Fibroblast of peridontal ligament (primary cell): Measurements from ENCODE around the gene LIX1L.

ENCODE experiments used
- DNase-seq: peaks from one replicate; pipeline ENCODE4 v3.0.0-alpha.2; 2010; ENCODE audit errors: extremely low read depth

Gene LIX1L

GRCh38 chr1:145963265-145964019 is 5.6 kb upstream of the LIX1L start:
- peak; percentile 37 for DNase-seq

- no peak for DNase-seq
Measured at GRCh38 chr1:145962157-145963102, 4.6 kb upstream of the LIX1L start.

GRCh38 chr1:145961425-145962156 is 3.8 kb upstream of the LIX1L start:
- no peak for DNase-seq

- DNase-seq = no peak
Measured at GRCh38 chr1:145961109-145961424, 3.2 kb upstream of the LIX1L start.

- peak; percentile 24 for DNase-seq
Measured at GRCh38 chr1:145960468-145961108, 2.8 kb upstream of the LIX1L start.

- no peak for DNase-seq
Measured at GRCh38 chr1:145959957-145960467, 2.2 kb upstream of the LIX1L start.

- no peak for DNase-seq
Measured at GRCh38 chr1:145959333-145959732, 1.5 kb upstream of the LIX1L start.

GRCh38 chr1:145958734-145959133 is 917 bp upstream of the LIX1L start:
- no peak for DNase-seq

GRCh38 chr1:145956781-145957442 is 905 bp downstream of the LIX1L start:
- peak; percentile 78 for DNase-seq

- no peak for DNase-seq
Measured at GRCh38 chr1:145956361-145956760, 1.5 kb downstream of the LIX1L start.

GRCh38 chr1:145955436-145955835 is 2.4 kb downstream of the LIX1L start:
- peak; percentile 86 for DNase-seq

GRCh38 chr1:145953861-145954260 is 4.0 kb downstream of the LIX1L start:
- no peak for DNase-seq

- no peak for DNase-seq
Measured at GRCh38 chr1:145952903-145953302, 4.9 kb downstream of the LIX1L start.

GRCh38 chr1:145951526-145951925 is 6.3 kb downstream of the LIX1L start:
- DNase-seq = no peak

GRCh38 chr1:145949219-145949618 is 8.6 kb downstream of the LIX1L start:
- no peak for DNase-seq

- DNase-seq = no peak
Measured at GRCh38 chr1:145947551-145947950, 10.3 kb downstream of the LIX1L start.

GRCh38 chr1:145946477-145946986 is 11.3 kb downstream of the LIX1L start:
- DNase-seq = no peak

- DNase-seq = no peak
Measured at GRCh38 chr1:145944532-145944931, 13.3 kb downstream of the LIX1L start.

- DNase-seq = peak; percentile 79
Measured at GRCh38 chr1:145942871-145943270, 14.9 kb downstream of the LIX1L start.

GRCh38 chr1:145942405-145942804 is 15.4 kb downstream of the LIX1L start:
- no peak for DNase-seq

GRCh38 chr1:145937436-145937835 is 20.4 kb downstream of the LIX1L start:
- no peak for DNase-seq
